ENCODE results near the gene CFAP45. TPM values are rescaled to one million over a fixed set of nuclear protein-coding genes. Genes with fewer than 3 reads are reported as not detected.

The CFAP45 gene
- total and polyA plus RNA-seq, 9 of the 15 experiments (the other 6 are each of a cell fraction or from before 2014, with no cell fraction given), result 0.65 to 2.4 (median 1.5) TPM

GRCh38 chr1:159881622-159882526 is 18.1 kb downstream of the CFAP45 start (continued):
- no peak for TF ChIP-seq ZNF696 (CRISPR knock-in tag; conservative IDR thresholded peaks at IDR 0.05)
- TF ChIP-seq ZHX1 (conservative IDR thresholded peaks at IDR 0.05; ENCODE audit: low read length), result no peak
- TF ChIP-seq ZNF140 (CRISPR knock-in tag; IDR thresholded peaks at IDR 0.05), result no peak
- TF ChIP-seq ZBTB49 (CRISPR knock-in tag; IDR thresholded peaks at IDR 0.05; ENCODE audit: borderline replicate concordance), result no peak
- TF ChIP-seq COPS2 (conservative IDR thresholded peaks at IDR 0.05), result no peak
- TF ChIP-seq ZNF449 (CRISPR knock-in tag; IDR thresholded peaks at IDR 0.05), result no peak
- TF ChIP-seq SREBF1 (IDR thresholded peaks at IDR 0.05; ENCODE audit: borderline replicate concordance, low read depth, low read length), result no peak
- TF ChIP-seq BRD9 (IDR thresholded peaks at IDR 0.05; ENCODE audit: low read depth, partially characterized antibody), result no peak
- TF ChIP-seq ZNF224 (CRISPR knock-in tag; IDR thresholded peaks at IDR 0.05), result no peak
- no peak for TF ChIP-seq FIP1L1 (IDR thresholded peaks at IDR 0.05; ENCODE audit: low read depth, low read length, poor library complexity, severe bottlenecking)
- no peak for TF ChIP-seq PYGO2 (tag; IDR thresholded peaks at IDR 0.05)
- TF ChIP-seq ATF3 (IDR thresholded peaks at IDR 0.05), result peak; percentile 56; the same call in 1 of the 2 replicates
- no peak for TF ChIP-seq ATF3 (CRISPR knock-in tag; conservative IDR thresholded peaks at IDR 0.05)
- no peak for TF ChIP-seq BCOR (IDR thresholded peaks at IDR 0.05)
- TF ChIP-seq POLR3A (IDR thresholded peaks at IDR 0.05; ENCODE audit: borderline replicate concordance, extremely low read depth, insufficient read depth, insufficient read length), result no peak
- no peak for TF ChIP-seq EWSR1 (IDR thresholded peaks at IDR 0.05; ENCODE audit: borderline replicate concordance, low read depth, partially characterized antibody)
- TF ChIP-seq NFXL1 (CRISPR knock-in tag; IDR thresholded peaks at IDR 0.05), result no peak
- TF ChIP-seq ARHGAP35 (IDR thresholded peaks at IDR 0.05; ENCODE audit: partially characterized antibody), result no peak
- TF ChIP-seq PHF8 (IDR thresholded peaks at IDR 0.05; ENCODE audit: borderline replicate concordance, low read length), result no peak
- no peak for TF ChIP-seq BMI1 (IDR thresholded peaks at IDR 0.05; ENCODE audit: low read length)
- TF ChIP-seq DIDO1 (tag; IDR thresholded peaks at IDR 0.05; ENCODE audit: low read depth), result no peak

Measured in K562 (cell line).